NOMO-1 treated with DMSO at 0.1 percent for 48 hours (cell line): ENCODE results near the gene EFCAB6.

Source experiments
- DNase-seq: peaks from one replicate; lab custom pipeline; 2025; ENCODE audit not compliant: unreplicated experiment; lab: John Stamatoyannopoulos, UW

EFCAB6 gene

GRCh38 chr22:43812149-43812842 is at the start of gene EFCAB6:
EFCAB6 (minus strand) TSS chr22:43812305; CDS start chr22:43782318, 29,987 bp downstream.
- DNase-seq = peak; percentile 92

- no peak for DNase-seq
These were observed 49.4 kb upstream of the EFCAB6 start for GRCh38 chr22:43861529-43861928.

- no peak for DNase-seq
These were observed 48.7 kb upstream of the EFCAB6 start for GRCh38 chr22:43860831-43861230.

- no peak for DNase-seq
These were observed 48.0 kb upstream of the EFCAB6 start for GRCh38 chr22:43860126-43860525.

- no peak for DNase-seq
These were observed 47.5 kb upstream of the EFCAB6 start for GRCh38 chr22:43859621-43860020.

GRCh38 chr22:43859176-43859575 is 47.1 kb upstream of the EFCAB6 start:
- no peak for DNase-seq

- no peak for DNase-seq
These were observed 46.2 kb upstream of the EFCAB6 start for GRCh38 chr22:43858156-43858895.

GRCh38 chr22:43857367-43857766 is 45.3 kb upstream of the EFCAB6 start:
- DNase-seq = no peak

- no peak for DNase-seq
These were observed 43.3 kb upstream of the EFCAB6 start for GRCh38 chr22:43855431-43855830.

GRCh38 chr22:43854786-43855271 is 42.7 kb upstream of the EFCAB6 start:
- no peak for DNase-seq

GRCh38 chr22:43854121-43854785 is 42.1 kb upstream of the EFCAB6 start:
- no peak for DNase-seq

- no peak for DNase-seq
These were observed 41.3 kb upstream of the EFCAB6 start for GRCh38 chr22:43853328-43853931.

- DNase-seq = no peak
These were observed 40.6 kb upstream of the EFCAB6 start for GRCh38 chr22:43852573-43853327.

GRCh38 chr22:43851979-43852307 is 39.8 kb upstream of the EFCAB6 start:
- no peak for DNase-seq

GRCh38 chr22:43851058-43851978 is 39.2 kb upstream of the EFCAB6 start:
- DNase-seq = no peak

- no peak for DNase-seq
These were observed 38.4 kb upstream of the EFCAB6 start for GRCh38 chr22:43850529-43850928.

- no peak for DNase-seq
These were observed 37.6 kb upstream of the EFCAB6 start for GRCh38 chr22:43849731-43850130.

GRCh38 chr22:43848366-43849171 is 36.5 kb upstream of the EFCAB6 start:
- DNase-seq = no peak
